Dendritic cell treated with granulocyte-macrophage colony-stimulating factor and Interleukin-4, amounts not matched to agents 40 ng/mL and 50 ng/mL, for 4 days (primary cell): Measurements from ENCODE around the gene EP400.
A peak's percentile ranks its signal among the peaks of the same experiment; 100 is the strongest.
"Not testable (repeated sequence)": the region's sequence is repeated elsewhere in the genome, so short reads cannot be mapped to it uniquely, and the experiment has no call there.

ENCODE experiments used
- H3K27ac Mint-ChIP-seq: one replicate; pipeline ENCODE4 v1.8.0; 2022; ENCODE audit warnings: mild to moderate bottlenecking, mixed read lengths
- H3K27me3 Mint-ChIP-seq: one replicate; pipeline ENCODE4 v1.8.0; 2022; ENCODE audit warnings: mild to moderate bottlenecking, mixed read lengths
- H3K36me3 Mint-ChIP-seq: one replicate; pipeline ENCODE4 v1.8.0; 2022; ENCODE audit warnings: low read depth, mixed read lengths
- H3K4me1 Mint-ChIP-seq: one replicate; pipeline ENCODE4 v1.8.0; 2022; ENCODE audit warnings: low read depth, mixed read lengths
- H3K4me3 Mint-ChIP-seq: one replicate; pipeline ENCODE4 v1.8.0; 2022; ENCODE audit warnings: mild to moderate bottlenecking, moderate library complexity, mixed read lengths
- H3K9me3 Mint-ChIP-seq: one replicate; pipeline ENCODE4 v1.8.0; 2022; ENCODE audit warnings: mixed read lengths
- intact Hi-C: fragments of 100-400 bp; cut with micrococcal nuclease; formaldehyde crosslinking; loops from one replicate; pipeline ENCODE4 v1.15.0; 2022

EP400 gene

DNA sequence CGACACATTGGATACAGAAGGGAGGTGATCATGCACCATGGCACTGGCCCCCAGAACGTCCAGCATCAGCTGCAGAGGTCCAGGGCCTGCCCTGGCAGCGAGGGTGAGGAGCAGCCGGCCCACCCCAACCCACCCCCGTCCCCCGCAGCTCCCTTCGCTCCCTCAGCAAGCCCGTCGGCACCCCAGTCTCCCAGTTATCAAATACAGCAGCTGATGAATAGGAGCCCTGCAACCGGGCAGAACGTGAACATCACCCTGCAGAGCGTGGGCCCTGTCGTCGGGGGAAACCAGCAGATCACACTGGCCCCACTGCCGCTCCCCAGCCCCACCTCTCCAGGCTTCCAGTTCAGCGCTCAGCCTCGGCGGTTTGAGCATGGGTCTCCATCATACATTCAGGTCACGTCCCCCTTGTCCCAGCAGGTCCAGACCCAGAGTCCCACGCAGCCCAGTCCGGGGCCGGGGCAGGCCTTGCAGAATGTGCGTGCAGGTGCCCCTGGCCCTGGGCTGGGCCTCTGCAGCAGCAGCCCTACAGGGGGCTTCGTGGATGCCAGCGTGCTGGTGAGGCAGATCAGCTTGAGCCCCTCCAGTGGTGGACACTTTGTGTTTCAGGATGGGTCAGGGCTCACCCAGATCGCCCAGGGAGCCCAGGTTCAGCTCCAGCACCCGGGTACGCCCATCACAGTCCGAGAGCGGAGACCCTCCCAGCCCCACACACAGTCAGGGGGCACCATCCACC, 11.0 kb downstream of the EP400 start:
- H3K9me3 Mint-ChIP-seq, intact Hi-C loops, H3K27me3 Mint-ChIP-seq, H3K27ac Mint-ChIP-seq, H3K4me3 Mint-ChIP-seq: not testable (repeated sequence)
- Mint-ChIP-seq H3K36me3 (peaks cover 52% of the 10 kb centered on the region), H3K4me1 (peaks cover 51% of the 10 kb centered on the region)

GRCh38 chr12:131961328-131961727, 11.6 kb downstream of the EP400 start:
- intact Hi-C loops, H3K27ac Mint-ChIP-seq, H3K4me3 Mint-ChIP-seq, H3K27me3 Mint-ChIP-seq, H3K9me3 Mint-ChIP-seq: not testable (repeated sequence)
- Mint-ChIP-seq H3K4me1 (peaks cover 45% of the 10 kb centered on the region), H3K36me3 (peaks cover 53% of the 10 kb centered on the region)

GRCh38 chr12:131962069-131962468, 12.3 kb downstream of the EP400 start:
- Mint-ChIP-seq H3K27ac (no peak overlapping the region), H3K4me3 (no peak overlapping the region), H3K4me1 (peaks cover 39% of the 10 kb centered on the region), H3K36me3 (peaks cover 53% of the 10 kb centered on the region), H3K27me3 (no peaks in the 10 kb centered on the region), H3K9me3 (no peaks in the 10 kb centered on the region)
- intact Hi-C loops: no loop called here

GRCh38 chr12:131963381-131963780, 13.6 kb downstream of the EP400 start:
- Mint-ChIP-seq H3K9me3 (no peaks in the 10 kb centered on the region), H3K4me3 (no peak overlapping the region), H3K27ac (no peak overlapping the region), H3K27me3 (no peaks in the 10 kb centered on the region), H3K4me1 (peaks cover 43% of the 10 kb centered on the region), H3K36me3 (peaks cover 53% of the 10 kb centered on the region)
- intact Hi-C loops: no loop called here

DNA sequence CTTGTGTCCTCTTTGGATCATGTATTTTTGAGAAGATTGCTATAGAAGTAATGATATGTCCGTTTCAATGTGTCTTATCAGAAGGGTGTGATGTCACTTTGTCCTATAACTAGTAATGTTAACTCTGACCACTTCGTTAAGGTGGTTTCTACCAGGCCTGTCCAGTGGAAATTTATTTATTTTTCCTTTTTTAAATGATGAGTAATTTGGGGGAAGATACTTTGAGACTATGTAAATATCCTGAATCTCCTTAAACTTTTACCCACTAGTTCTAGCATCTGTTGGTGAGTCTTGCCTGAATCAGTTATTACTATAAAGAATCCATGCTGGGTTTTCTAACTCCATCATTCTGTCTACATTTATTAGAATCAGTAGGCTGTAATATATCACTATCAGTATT, 15.3 kb downstream of the EP400 start:
- H3K27me3 Mint-ChIP-seq: no peaks in the 10 kb centered on the region
- H3K36me3 Mint-ChIP-seq: peaks cover 38% of the 10 kb centered on the region
- H3K4me1 Mint-ChIP-seq: peaks cover 35% of the 10 kb centered on the region
- intact Hi-C loops: no loop called here
- no peaks in the 10 kb centered on the region for H3K9me3 Mint-ChIP-seq
- H3K4me3 Mint-ChIP-seq: no peak overlapping the region
- H3K27ac Mint-ChIP-seq: no peak overlapping the region

GRCh38 chr12:131971226-131971625, 21.5 kb downstream of the EP400 start:
- Mint-ChIP-seq H3K4me1 (peaks cover 24% of the 10 kb centered on the region), H3K27ac (no peak overlapping the region), H3K27me3 (no peaks in the 10 kb centered on the region), H3K9me3 (no peaks in the 10 kb centered on the region), H3K36me3 (no peaks in the 10 kb centered on the region), H3K4me3 (no peak overlapping the region)
- intact Hi-C loops: no loop called here

DNA sequence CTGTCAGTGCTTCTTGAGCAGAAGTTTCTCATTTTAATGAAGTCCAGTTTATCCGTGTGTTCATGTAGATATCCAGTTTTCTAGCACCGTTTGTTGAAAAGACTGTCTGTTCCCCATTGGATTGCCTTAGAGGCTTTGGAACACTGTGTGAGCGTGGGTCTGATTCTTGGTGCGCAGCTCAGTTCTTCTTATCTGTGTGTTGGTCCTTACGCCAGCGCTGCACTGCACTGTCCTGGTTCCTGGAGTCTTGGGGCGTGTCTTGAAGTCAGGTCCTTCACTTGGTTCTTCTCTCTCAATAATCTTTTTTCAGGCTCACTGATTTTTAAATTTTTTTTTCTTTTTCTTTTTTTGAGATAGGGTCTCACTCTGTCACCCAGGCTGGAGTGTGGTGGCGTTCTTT, 25.5 kb downstream of the EP400 start:
- Mint-ChIP-seq H3K4me1 (peaks cover 12% of the 10 kb centered on the region), H3K27me3 (no peaks in the 10 kb centered on the region), H3K27ac (no peak overlapping the region), H3K36me3 (peaks cover 22% of the 10 kb centered on the region), H3K9me3 (no peaks in the 10 kb centered on the region), H3K4me3 (no peak overlapping the region)
- intact Hi-C loops: no loop called here

DNA sequence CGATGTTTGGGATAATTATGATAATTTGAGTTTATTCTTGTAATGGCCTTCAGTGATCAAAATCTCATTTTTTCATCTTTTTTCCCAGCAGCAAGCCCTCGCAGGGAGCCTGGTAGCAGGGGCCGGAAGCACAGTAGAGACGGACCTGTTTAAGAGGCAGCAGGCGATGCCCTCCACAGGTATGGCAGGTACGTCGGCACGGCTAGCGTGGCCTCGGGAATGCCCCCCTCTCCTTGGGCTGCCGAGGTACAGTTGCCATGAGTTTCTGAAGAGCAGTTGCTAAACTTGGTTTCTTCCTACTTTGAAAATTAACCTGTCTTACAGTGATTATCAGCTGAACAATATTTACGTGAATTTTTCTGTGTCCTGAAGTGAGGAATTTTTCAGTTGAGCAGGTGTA, 29.9 kb downstream of the EP400 start:
- Mint-ChIP-seq H3K27ac (no peak overlapping the region), H3K9me3 (no peaks in the 10 kb centered on the region), H3K36me3 (peaks cover 60% of the 10 kb centered on the region), H3K4me1 (peaks cover 18% of the 10 kb centered on the region), H3K27me3 (no peaks in the 10 kb centered on the region), H3K4me3 (no peak overlapping the region)
- intact Hi-C loops: no loop called here

- no peaks in the 10 kb centered on the region for H3K9me3 Mint-ChIP-seq
- H3K27ac Mint-ChIP-seq: no peak overlapping the region
- peaks cover 24% of the 10 kb centered on the region for H3K4me1 Mint-ChIP-seq
- H3K27me3 Mint-ChIP-seq: no peaks in the 10 kb centered on the region
- intact Hi-C loops: no loop called here
- H3K4me3 Mint-ChIP-seq: no peak overlapping the region
- H3K36me3 Mint-ChIP-seq: peaks cover 60% of the 10 kb centered on the region
Observed at GRCh38 chr12:131980263-131980662, 30.5 kb downstream of the EP400 start.

DNA sequence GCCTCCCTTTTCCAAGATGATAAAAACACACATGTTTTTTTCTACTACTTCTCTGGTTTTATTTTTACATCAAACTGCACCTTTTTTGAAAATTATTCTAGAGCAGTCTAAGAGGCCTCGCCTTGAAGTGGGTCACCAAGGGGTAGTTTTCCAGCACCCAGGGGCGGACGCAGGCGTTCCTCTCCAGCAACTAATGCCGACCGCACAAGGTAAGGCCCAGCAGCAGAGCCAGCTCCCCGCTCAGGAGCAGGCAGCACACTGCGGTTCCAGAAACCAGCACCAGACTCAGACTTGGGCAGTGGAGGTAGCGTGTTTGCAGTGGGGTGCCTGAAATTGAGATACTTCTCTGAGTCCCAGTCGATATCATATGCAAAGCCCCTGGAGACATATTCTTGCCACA, 31.6 kb downstream of the EP400 start:
- Mint-ChIP-seq H3K4me1 (peaks cover 31% of the 10 kb centered on the region), H3K27ac (no peak overlapping the region), H3K4me3 (no peak overlapping the region), H3K27me3 (no peaks in the 10 kb centered on the region), H3K9me3 (no peaks in the 10 kb centered on the region), H3K36me3 (peaks cover 63% of the 10 kb centered on the region)
- intact Hi-C loops: no loop called here

DNA sequence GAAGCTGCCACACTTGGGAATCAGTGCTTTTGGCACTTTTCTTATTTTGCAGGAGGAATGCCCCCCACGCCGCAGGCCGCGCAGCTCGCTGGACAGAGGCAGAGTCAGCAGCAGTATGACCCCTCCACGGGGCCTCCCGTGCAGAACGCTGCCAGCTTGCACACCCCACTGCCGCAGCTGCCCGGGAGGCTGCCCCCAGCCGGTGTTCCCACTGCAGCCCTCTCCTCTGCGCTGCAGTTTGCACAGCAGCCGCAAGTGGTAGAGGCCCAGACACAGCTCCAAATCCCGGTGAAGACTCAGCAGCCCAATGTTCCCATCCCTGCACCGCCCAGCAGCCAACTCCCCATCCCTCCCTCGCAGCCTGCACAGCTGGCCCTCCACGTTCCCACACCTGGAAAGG, 32.3 kb downstream of the EP400 start:
- Mint-ChIP-seq H3K4me3 (no peak overlapping the region), H3K9me3 (no peaks in the 10 kb centered on the region), H3K4me1 (peaks cover 37% of the 10 kb centered on the region), H3K27ac (no peak overlapping the region), H3K36me3 (peaks cover 69% of the 10 kb centered on the region), H3K27me3 (no peaks in the 10 kb centered on the region)
- intact Hi-C loops: no loop called here

DNA sequence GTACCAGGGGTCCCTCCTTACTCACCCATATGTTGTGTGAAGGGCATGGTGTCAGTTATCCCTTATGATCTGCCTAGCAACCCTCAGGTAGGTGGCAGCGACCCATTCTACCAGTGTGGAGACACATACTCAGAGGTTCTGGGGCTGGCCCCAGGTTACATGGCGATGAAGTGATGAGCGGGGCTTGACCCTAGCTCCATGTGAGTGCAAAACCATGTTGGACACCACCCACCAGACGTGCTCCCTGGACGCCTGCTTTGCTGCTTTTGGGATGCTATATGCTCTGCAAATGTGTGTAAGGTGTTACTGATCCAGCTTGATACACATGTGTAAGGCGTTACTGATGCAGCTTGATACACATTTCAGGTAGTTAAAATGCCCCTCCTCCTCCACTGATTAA, 33.3 kb downstream of the EP400 start:
- H3K4me3 Mint-ChIP-seq: no peak overlapping the region
- no peaks in the 10 kb centered on the region for H3K27me3 Mint-ChIP-seq
- no peaks in the 10 kb centered on the region for H3K9me3 Mint-ChIP-seq
- intact Hi-C loops: no loop called here
- peaks cover 37% of the 10 kb centered on the region for H3K4me1 Mint-ChIP-seq
- peaks cover 72% of the 10 kb centered on the region for H3K36me3 Mint-ChIP-seq
- H3K27ac Mint-ChIP-seq: no peak overlapping the region

DNA sequence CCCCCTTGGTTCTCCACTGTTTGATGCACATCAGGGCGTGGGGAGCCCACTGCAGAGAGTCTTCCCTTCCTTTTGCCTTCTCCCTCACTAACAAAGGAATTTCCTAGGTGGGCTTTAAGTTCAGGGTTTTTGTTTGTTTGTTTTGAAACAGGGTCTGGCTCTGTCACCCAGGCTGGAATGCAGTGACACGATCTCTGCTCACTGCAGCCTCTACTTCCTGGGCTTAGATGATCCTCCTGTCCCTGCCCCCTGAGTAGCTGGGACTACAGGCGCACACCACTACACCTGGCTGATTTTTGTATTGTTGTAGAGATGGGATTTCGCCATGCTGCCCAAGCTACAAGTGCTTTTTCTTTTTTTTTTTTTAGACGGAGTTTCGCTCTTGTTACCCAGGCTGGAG, 33.8 kb downstream of the EP400 start:
- H3K4me3 Mint-ChIP-seq: no peak overlapping the region
- peaks cover 73% of the 10 kb centered on the region for H3K36me3 Mint-ChIP-seq
- H3K27me3 Mint-ChIP-seq: no peaks in the 10 kb centered on the region
- H3K27ac Mint-ChIP-seq: no peak overlapping the region
- intact Hi-C loops: no loop called here
- H3K4me1 Mint-ChIP-seq: peaks cover 37% of the 10 kb centered on the region
- H3K9me3 Mint-ChIP-seq: no peaks in the 10 kb centered on the region

DNA sequence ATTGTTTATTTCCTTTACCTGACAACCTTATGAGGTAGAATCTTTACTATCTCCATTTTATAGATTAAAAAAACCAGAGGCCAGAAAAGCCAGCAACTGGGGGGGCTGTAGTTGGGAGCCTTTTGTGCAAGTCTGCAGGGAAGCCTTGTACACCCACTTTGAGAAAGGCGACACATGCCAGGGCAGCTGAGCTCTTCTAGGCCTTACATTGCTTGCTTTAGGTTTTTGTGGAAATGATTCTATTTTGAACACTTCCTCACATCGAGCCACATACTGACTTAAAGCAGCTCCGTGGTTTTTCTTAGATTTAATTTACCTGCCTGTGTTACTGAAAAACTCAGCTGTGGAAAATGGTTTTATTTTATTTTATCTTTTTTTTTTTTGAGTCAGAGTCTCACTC, 34.6 kb downstream of the EP400 start:
- peaks cover 37% of the 10 kb centered on the region for H3K4me1 Mint-ChIP-seq
- no peaks in the 10 kb centered on the region for H3K9me3 Mint-ChIP-seq
- no peaks in the 10 kb centered on the region for H3K27me3 Mint-ChIP-seq
- H3K27ac Mint-ChIP-seq: no peak overlapping the region
- intact Hi-C loops: no loop called here
- H3K36me3 Mint-ChIP-seq: peaks cover 79% of the 10 kb centered on the region
- H3K4me3 Mint-ChIP-seq: no peak overlapping the region

- Mint-ChIP-seq H3K4me3 (peak overlapping the region; percentile 61), H3K36me3 (peaks cover 79% of the 10 kb centered on the region), H3K27ac (peak overlapping the region; percentile 72), H3K4me1 (peaks cover 37% of the 10 kb centered on the region)
- H3K9me3 Mint-ChIP-seq, H3K27me3 Mint-ChIP-seq, intact Hi-C loops: not testable (repeated sequence)
Observed at GRCh38 chr12:131985510-131985875, 35.8 kb downstream of the EP400 start.
